HCT116 (cell line): ENCODE results near the gene SLC7A5. TPM values are rescaled to one million over a fixed set of nuclear protein-coding genes. Genes with fewer than 3 reads are reported as not detected.

Experiments used
- ATAC-seq: fragments of 200-7000 bp; cut with Tn5 transposase; 2 replicates; pipeline ENCODE4 v1.9.1; 2020; ENCODE audit warnings: mild to moderate bottlenecking, moderate library complexity
- BruUV-seq: library from RNA; stranded (reverse); fragments of 400-500 nt; replicated peaks from 2 replicates; lab custom pipeline; 2021; lab: Mats Ljungman, UMichigan
- CTCF ChIA-PET: fragments of 300-600 bp; sonication (Branson Sonifier 250); formaldehyde crosslinking; loops from one replicate; lab custom pipeline; 2021; ENCODE audit warnings: antibody characterized with exemption; lab: Charles Lee
- POLR2A ChIA-PET: fragments of 300-600, 350-600 bp; sonication (Branson Sonifier 250); formaldehyde crosslinking; loops from one replicate; lab custom pipeline; 2021; ENCODE audit warnings: antibody characterized with exemption; lab: Charles Lee
- RAD21 ChIA-PET, 2 experiments: fragments of 300-600 bp; sonication (Branson Sonifier 250); formaldehyde crosslinking; loops; one replicate each; lab custom pipeline; 2023; ENCODE audit warnings: low total read pairs in 2 of 2; ENCODE audit not compliant: uncharacterized antibody in 2 of 2, unreplicated experiment in 2 of 2, low non-redundant PET in 1 of 2; lab: Charles Lee
- DNase-seq: peaks from one replicate; pipeline ENCODE4 v3.0.0-alpha.2; 2010; ENCODE audit warnings: low read depth, low spot score
- H2AFZ ChIP-seq: fragments of 200-600 bp; shearing (Covaris generic), sonication (generic); 2 replicates; pipeline ENCODE4 v1.6.1; 2017; ENCODE audit warnings: low read depth, mixed run types, mixed read lengths, antibody characterized with exemption, low read length; ENCODE audit not compliant: poor library complexity, severe bottlenecking
- H3K27ac ChIP-seq: 2 replicates; pipeline ENCODE4 v1.5.1; 2012; ENCODE audit warnings: low read depth, low read length
- H3K27me3 ChIP-seq: fragments of 200-600 bp; sonication (generic); 2 replicates; pipeline ENCODE4 v1.6.1; 2016; ENCODE audit warnings: mixed run types, low read length, mixed read lengths; ENCODE audit not compliant: insufficient read depth
- H3K36me3 ChIP-seq, 2 experiments: fragments of 200-500 bp in 1 of 2; fragments of 200-600 bp in 1 of 2; sonication (Bioruptor generic) in 1 of 2; sonication (generic) in 1 of 2; 2 replicates each; pipeline versions ENCODE4 v1.5.1 to v1.6.1; 2014 to 2016; ENCODE audit warnings: low read length in 2 of 2, inconsistent platforms in 1 of 2, mixed read lengths in 1 of 2, mixed run types in 1 of 2; ENCODE audit not compliant: insufficient read depth in 2 of 2, control insufficient read depth in 1 of 2
- H3K4me1 ChIP-seq, 2 experiments: fragments of 200-600 bp in 1 of 2; sonication (generic) in 1 of 2; 2 replicates each; pipeline versions ENCODE4 v1.5.1 to v1.6.1; 2012 to 2017; ENCODE audit warnings: low read length in 2 of 2, inconsistent platforms in 1 of 2, mild to moderate bottlenecking in 1 of 2, mixed read lengths in 1 of 2, mixed run types in 1 of 2, moderate library complexity in 1 of 2; ENCODE audit not compliant: insufficient read depth in 2 of 2, control insufficient read depth in 1 of 2
- H3K4me2 ChIP-seq: fragments of 200-600 bp; sonication (generic); 2 replicates; pipeline ENCODE4 v1.6.1; 2017; ENCODE audit warnings: mixed run types, low read length, mixed read lengths
- H3K4me3 ChIP-seq, 2 experiments: fragments of 200-600 bp in 1 of 2; sonication (generic) in 1 of 2; replicated peaks in 1 of 2; 2 replicates each; pipeline ENCODE4 v1.5.1; 2011 to 2016; ENCODE audit warnings: low read length in 2 of 2, control low read depth in 1 of 2, low read depth in 1 of 2, mild to moderate bottlenecking in 1 of 2, mixed read lengths in 1 of 2, mixed run types in 1 of 2
- H3K79me2 ChIP-seq: fragments of 200-600 bp; sonication (generic); 2 replicates; pipeline ENCODE4 v1.6.1; 2017; ENCODE audit warnings: mild to moderate bottlenecking, mixed run types, low read length, moderate library complexity, mixed read lengths; ENCODE audit not compliant: insufficient read depth
- H3K9ac ChIP-seq: fragments of 200-600 bp; sonication (generic); 2 replicates; pipeline ENCODE4 v1.6.1; 2016; ENCODE audit warnings: low read length, mixed read lengths
- H3K9me2 ChIP-seq: fragments of 200-600 bp; sonication (generic), shearing (Covaris generic); 2 replicates; pipeline ENCODE4 v1.6.1; 2017; ENCODE audit warnings: mixed run types, mild to moderate bottlenecking, moderate library complexity; ENCODE audit not compliant: insufficient read depth
- H3K9me3 ChIP-seq, 2 experiments: fragments of 200-500 bp in 1 of 2; fragments of 200-600 bp in 1 of 2; sonication (Bioruptor generic) in 1 of 2; sonication (generic) in 1 of 2; 2 replicates each; pipeline ENCODE4 v1.6.1; 2014 to 2017; ENCODE audit warnings: low read length in 2 of 2, mixed read lengths in 2 of 2, inconsistent platforms in 1 of 2, low read depth in 1 of 2, mild to moderate bottlenecking in 1 of 2, mixed run types in 1 of 2, moderate library complexity in 1 of 2; ENCODE audit not compliant: control insufficient read depth in 1 of 2, insufficient read depth in 1 of 2
- H4K20me1 ChIP-seq: fragments of 200-600 bp; sonication (generic), shearing (Covaris generic); 2 replicates; pipeline ENCODE4 v1.6.1; 2017; ENCODE audit warnings: mixed run types, mild to moderate bottlenecking, moderate library complexity; ENCODE audit not compliant: insufficient read depth
- ATF3 ChIP-seq: IDR thresholded peaks from 2 replicates; pipeline ENCODE4 v1.6.1; 2012
- CBX3 ChIP-seq: IDR thresholded peaks from 2 replicates; pipeline ENCODE4 v1.6.1; 2012; ENCODE audit warnings: low read depth
- CEBPB ChIP-seq: IDR thresholded peaks from 2 replicates; pipeline ENCODE4 v1.6.1; 2012; ENCODE audit warnings: low read depth
- CTCF ChIP-seq, 3 experiments: fragments of 200-600 bp in 1 of 3; sonication (generic) in 1 of 3; IDR thresholded peaks in 2 of 3; conservative IDR thresholded peaks in 1 of 3; 2 replicates each; pipeline ENCODE4 v1.5.1; 2012 to 2017; ENCODE audit warnings: low read depth in 2 of 3, low read length in 2 of 3, antibody characterized with exemption in 1 of 3, borderline replicate concordance in 1 of 3, control low read depth in 1 of 3, mild to moderate bottlenecking in 1 of 3, mixed read lengths in 1 of 3, mixed run types in 1 of 3, moderate library complexity in 1 of 3; ENCODE audit not compliant: insufficient read depth in 1 of 3
- EGR1 ChIP-seq: IDR thresholded peaks from 2 replicates; pipeline ENCODE4 v1.6.1; 2012; ENCODE audit warnings: low read depth
- EZH2 ChIP-seq: fragments of 200-600 bp; sonication (generic); IDR thresholded peaks from 2 replicates; pipeline ENCODE4 v1.6.1; 2017; ENCODE audit warnings: antibody characterized with exemption, mixed run types
- JUND ChIP-seq: IDR thresholded peaks from 2 replicates; pipeline ENCODE4 v1.6.1; 2012
- POLR2AphosphoS5 ChIP-seq: IDR thresholded peaks from 2 replicates; pipeline ENCODE4 v1.6.1; 2011; ENCODE audit warnings: mild to moderate bottlenecking, low read depth, low read length, moderate library complexity
- RAD21 ChIP-seq: IDR thresholded peaks from 2 replicates; pipeline ENCODE4 v1.6.1; 2012; ENCODE audit warnings: low read depth, mild to moderate bottlenecking
- SIN3A ChIP-seq: IDR thresholded peaks from 2 replicates; pipeline ENCODE4 v1.6.1; 2012; ENCODE audit warnings: low read depth
- SP1 ChIP-seq: IDR thresholded peaks from 2 replicates; pipeline ENCODE4 v1.6.1; 2012; ENCODE audit warnings: low read depth
- TCF7L2 ChIP-seq: IDR thresholded peaks from 2 replicates; pipeline ENCODE4 v1.7.0; 2011; ENCODE audit warnings: borderline replicate concordance, inconsistent platforms; ENCODE audit not compliant: insufficient read depth, insufficient read length; ENCODE audit errors: extremely low read depth
- intact Hi-C: fragments of 100-400 bp; cut with micrococcal nuclease; formaldehyde crosslinking; loops from 2 replicates; pipeline ENCODE4 v1.10.0; 2022
- total RNA-seq: library from RNA; stranded (reverse); gene quantifications from one replicate; pipeline ENCODE4 v1.2.1, GENCODE V29; 2021; ENCODE audit not compliant: unreplicated experiment
- TF ChIP-seq, protein P1 (sequence below): IDR thresholded peaks from 2 replicates; pipeline ENCODE4 v1.6.1; 2012; ENCODE audit warnings: low read depth

The SLC7A5 gene
- total RNA-seq, 1 experiment from 2014 or later: 482 TPM

DNA sequence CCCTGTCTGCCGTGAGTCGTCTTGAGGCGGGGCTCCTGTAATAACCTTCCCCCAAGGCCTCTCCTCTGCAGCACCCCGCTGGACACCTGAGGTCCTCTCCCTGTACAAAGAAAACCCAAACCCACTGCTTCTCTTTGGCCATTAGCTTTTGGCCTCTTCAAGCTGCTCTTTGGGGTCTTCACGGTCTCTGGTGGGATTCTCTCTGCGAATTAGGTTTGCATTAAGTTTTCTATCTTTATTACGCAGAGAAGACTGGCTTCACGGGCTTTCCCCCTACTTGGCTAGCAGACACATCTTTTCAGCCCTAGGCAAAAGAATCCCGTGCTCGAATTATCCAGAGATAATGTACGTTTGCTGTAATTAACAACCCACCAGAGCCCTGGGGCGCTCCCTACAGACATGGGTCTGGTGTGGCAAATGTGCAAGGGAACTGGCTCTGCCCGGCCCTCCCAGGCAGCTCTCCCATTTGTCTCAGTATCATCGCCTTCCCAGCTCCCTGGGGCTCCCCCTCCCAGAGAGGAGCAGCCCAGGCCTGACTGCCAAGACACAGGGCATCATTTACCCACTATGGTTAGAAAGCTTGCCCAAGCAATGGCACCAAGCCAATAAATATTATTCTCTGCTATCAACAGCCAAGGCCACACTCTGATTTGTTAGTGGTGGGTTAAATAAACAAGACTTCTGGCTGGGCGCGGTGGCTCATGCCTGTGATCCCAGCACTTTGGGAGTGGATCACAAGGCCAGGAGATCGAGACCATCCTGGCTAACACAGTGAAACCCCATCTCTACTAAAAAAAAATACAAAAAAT lies 78.8 kb downstream of the SLC7A5 start:
- H3K27me3 ChIP-seq: no peaks in the 10 kb centered on the region
- no peak overlapping the region for H3K27ac ChIP-seq
- peak overlapping the region; percentile 37 for H3K4me2 ChIP-seq
- H4K20me1 ChIP-seq: no peaks in the 10 kb centered on the region
- H3K9me2 ChIP-seq: no peaks in the 10 kb centered on the region
- intact Hi-C loops: no loop called here
- ChIA-PET CTCF (interaction anchor here (2.0 kb wide), 1 partner anchor 81 kb away, joined by 5 read pairs; no protein-coding TSS in a partner anchor), RAD21 (interaction anchor here in 1 of 2 experiments (1.5 kb wide), 1 partner anchor 12 kb away, joined by 3 read pairs; no protein-coding TSS in a partner anchor), POLR2A (interaction anchor here (1.3 to 1.8 kb wide), 3 partner anchors 11 to 17 kb away, joined by 4 to 10 read pairs (median 6); no protein-coding TSS in a partner anchor)
- no peak for TF ChIP-seq CEBPB
- no peak for TF ChIP-seq RAD21
- no peak for TF ChIP-seq CBX3
- no peak for TF ChIP-seq TCF7L2
- TF ChIP-seq JUND: no peak
- TF ChIP-seq SP1: no peak
- TF ChIP-seq EZH2: no peak
- TF ChIP-seq EGR1: no peak
- no peak for TF ChIP-seq POLR2AphosphoS5
- TF ChIP-seq ATF3: no peak
- no peak for TF ChIP-seq CTCF (IDR thresholded peaks at IDR 0.05 in 2 of 3, conservative IDR thresholded peaks at IDR 0.05 in 1 of 3; ENCODE audit: borderline replicate concordance in 1 of 3, insufficient read depth in 1 of 3, low read depth in 2 of 3, low read length in 2 of 3)
- TF ChIP-seq, protein P1, sequence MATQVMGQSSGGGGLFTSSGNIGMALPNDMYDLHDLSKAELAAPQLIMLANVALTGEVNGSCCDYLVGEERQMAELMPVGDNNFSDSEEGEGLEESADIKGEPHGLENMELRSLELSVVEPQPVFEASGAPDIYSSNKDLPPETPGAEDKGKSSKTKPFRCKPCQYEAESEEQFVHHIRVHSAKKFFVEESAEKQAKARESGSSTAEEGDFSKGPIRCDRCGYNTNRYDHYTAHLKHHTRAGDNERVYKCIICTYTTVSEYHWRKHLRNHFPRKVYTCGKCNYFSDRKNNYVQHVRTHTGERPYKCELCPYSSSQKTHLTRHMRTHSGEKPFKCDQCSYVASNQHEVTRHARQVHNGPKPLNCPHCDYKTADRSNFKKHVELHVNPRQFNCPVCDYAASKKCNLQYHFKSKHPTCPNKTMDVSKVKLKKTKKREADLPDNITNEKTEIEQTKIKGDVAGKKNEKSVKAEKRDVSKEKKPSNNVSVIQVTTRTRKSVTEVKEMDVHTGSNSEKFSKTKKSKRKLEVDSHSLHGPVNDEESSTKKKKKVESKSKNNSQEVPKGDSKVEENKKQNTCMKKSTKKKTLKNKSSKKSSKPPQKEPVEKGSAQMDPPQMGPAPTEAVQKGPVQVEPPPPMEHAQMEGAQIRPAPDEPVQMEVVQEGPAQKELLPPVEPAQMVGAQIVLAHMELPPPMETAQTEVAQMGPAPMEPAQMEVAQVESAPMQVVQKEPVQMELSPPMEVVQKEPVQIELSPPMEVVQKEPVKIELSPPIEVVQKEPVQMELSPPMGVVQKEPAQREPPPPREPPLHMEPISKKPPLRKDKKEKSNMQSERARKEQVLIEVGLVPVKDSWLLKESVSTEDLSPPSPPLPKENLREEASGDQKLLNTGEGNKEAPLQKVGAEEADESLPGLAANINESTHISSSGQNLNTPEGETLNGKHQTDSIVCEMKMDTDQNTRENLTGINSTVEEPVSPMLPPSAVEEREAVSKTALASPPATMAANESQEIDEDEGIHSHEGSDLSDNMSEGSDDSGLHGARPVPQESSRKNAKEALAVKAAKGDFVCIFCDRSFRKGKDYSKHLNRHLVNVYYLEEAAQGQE: no peak
- no peak for TF ChIP-seq SIN3A
- no peaks in the 10 kb centered on the region for H3K9me3 ChIP-seq
- H3K79me2 ChIP-seq: no peaks in the 10 kb centered on the region
- H3K4me1 ChIP-seq: peaks cover 4 to 16% of the 10 kb centered on the region in 2 experiments; a peak in 3 of 4 replicates
- no peaks in the 10 kb centered on the region for H3K36me3 ChIP-seq
- DNase-seq: no peak
- H3K4me3 ChIP-seq: no peak overlapping the region
- H3K9ac ChIP-seq: no peak overlapping the region
- no TSS peak for BruUV-seq
- 0 out of 2 replicates have a peak, but pooled peaks have one; percentile 15 for ATAC-seq
- peak overlapping the region; percentile 13 for H2AFZ ChIP-seq
